ENCODE results near the gene HCN1.
"Not testable (repeated sequence)": the region's sequence is repeated elsewhere in the genome, so short reads cannot be mapped to it uniquely, and the experiment has no call there.

HCN1 gene

DNA sequence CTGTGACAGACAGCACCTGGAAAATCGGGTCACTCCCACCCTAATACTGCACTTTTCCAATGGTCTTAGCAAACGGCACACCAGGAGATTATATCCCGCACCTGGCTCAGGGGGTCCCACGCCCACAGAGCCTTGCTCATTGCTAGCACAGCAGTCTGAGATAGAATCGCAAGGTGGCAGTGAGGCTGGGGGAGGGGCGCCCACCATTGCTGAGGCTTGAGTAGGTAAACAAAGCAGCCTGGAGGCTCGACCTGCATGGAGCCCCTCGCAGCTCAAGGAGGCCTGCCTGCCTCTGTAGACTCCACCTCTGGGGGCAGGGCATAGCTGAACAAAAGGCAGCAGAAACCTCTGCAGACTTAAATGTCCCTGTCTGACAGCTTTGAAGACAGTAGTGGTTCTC, 383.6 kb downstream of the HCN1 start:
- not testable (repeated sequence) for DNase-seq

GRCh38 chr5:45295231-45295630, 400.9 kb downstream of the HCN1 start:
- DNase-seq: no peak

- no peak for DNase-seq
Measured at GRCh38 chr5:45288746-45289145, 407.4 kb downstream of the HCN1 start.

- DNase-seq: no peak
Measured at GRCh38 chr5:45284436-45284835, 411.7 kb downstream of the HCN1 start.

- no peak for DNase-seq
Measured at GRCh38 chr5:45281081-45281480, 415.1 kb downstream of the HCN1 start.

DNA sequence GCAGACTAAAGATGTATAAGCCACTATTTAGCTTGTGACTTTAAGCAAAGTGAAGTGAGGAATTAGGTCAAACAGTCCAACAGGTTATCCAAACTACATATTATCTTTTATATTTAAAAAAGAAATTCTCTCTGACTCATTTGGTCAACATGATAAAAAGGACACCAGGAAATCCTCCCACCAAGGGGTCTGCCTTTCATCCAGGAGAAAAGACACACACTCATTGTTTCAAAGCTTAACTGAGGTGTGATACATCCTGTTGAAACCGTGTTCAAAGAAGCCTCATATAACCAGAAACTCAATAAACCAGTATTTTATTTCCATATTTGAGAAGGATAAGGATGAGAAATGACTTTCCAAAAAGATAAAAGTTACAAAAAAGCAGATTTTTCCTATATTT, 417.1 kb downstream of the HCN1 start:
- no peak for DNase-seq

DNA sequence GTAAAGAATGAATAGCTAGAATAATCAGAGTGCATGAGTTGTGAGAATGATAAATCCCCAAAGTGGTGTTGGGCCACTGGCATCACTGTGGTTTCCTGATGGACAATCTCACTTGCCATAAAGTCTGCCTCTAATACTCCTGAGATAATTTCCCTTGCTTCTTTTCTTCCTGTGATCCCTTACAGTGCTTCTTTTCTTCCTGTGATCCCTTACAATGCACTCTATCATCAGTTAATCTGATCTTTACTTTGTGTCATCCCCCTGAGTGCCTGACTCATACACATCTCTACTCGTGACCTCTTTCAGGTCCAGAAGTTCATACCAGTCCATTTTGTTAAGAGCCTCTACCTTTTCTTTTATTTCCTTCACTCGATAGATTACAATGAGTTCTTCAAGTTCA, 418.3 kb downstream of the HCN1 start:
- DNase-seq: no peak

DNA sequence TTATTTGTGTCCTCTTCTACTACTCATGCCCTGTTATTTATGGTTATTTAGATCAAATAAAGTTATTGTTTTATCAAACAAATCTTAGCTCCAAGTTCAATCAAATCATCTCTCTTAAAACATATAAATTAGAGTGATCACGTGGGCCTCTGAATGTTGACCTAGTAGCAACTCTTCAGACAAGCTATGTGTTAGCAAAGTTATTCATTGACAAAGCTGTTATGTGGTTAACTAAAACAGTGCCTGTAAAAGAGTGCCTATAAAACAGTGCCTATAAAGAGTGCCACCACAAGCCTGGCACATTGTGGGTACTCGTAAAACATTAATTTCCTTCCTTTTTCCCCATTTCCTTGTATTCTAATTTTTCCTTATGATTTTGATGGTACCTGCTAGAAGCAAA, 421.9 kb downstream of the HCN1 start:
- DNase-seq: no peak

DNA sequence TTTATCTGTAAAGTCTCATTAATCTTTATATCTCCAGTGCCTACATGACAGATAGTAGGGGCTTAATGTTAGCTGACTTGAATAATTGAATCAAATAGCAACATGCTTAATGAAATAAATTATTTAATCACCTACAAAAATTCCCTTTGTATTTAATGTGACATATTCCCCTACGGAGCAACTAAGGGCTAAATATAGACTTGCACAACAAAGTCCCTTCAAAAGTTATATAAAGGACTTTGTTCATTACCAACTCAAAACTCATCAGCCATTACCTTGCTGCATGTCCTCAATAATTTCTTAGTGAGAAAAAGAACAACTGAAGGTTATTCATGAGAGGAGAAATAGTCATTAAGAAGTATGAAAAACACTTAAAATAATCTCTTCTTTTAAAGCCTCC, 424.6 kb downstream of the HCN1 start:
- DNase-seq: no peak

DNA sequence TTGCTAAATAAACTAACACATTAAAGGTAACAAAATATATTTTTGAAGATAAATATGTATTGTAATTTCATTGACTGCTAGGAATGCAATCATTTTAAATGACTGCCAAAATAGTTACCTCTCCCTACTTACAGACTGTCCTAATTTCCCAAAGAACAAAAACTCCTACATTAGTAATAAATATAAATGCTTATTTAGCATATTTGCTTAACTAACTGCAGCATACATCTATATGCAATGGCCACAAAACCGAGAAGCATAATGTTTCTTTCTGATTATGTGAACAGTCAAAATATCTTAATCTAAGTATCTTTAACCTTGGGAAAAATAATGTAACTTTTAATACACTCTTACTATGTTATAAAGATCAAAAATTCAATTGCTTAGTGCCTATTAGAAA, 431.7 kb downstream of the HCN1 start:
- no peak for DNase-seq

GRCh38 chr5:45262061-45262590, 434.1 kb downstream of the HCN1 start:
- no peak for DNase-seq

- DNase-seq: no peak
Measured at GRCh38 chr5:45261125-45261524, 435.1 kb downstream of the HCN1 start.

- DNase-seq: no peak
Measured at GRCh38 chr5:45260292-45260691, 435.9 kb downstream of the HCN1 start.

- no peak for DNase-seq
Measured at GRCh38 chr5:45252978-45253377, 443.2 kb downstream of the HCN1 start.

DNA sequence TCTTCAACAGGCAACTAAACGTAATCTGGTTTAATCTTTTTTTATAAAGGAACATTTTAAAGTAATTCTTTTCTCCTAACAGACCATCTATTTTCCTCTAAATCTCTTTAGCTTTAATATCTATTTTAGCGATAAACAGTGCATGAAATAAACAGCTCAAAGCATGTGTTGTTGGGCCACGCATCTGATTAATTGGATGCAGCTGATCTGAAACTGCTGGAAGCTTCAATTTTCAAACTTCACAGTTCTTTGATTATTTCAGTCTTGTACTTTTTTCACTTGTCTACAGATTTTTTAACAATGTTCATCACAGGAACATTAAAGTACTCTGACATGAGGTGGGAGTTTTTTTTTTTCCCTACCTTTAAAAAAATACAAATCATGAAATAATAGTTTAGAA, 443.6 kb downstream of the HCN1 start:
- DNase-seq: no peak

GRCh38 chr5:45225571-45226031, 470.6 kb downstream of the HCN1 start:
- no peak for DNase-seq

GRCh38 chr5:45205403-45205961, 490.7 kb downstream of the HCN1 start:
- DNase-seq: no peak

Measured in amygdala (tissue), 56 donors.